CD4-positive, alpha-beta T cell (primary cell): Measurements from ENCODE around the gene NOCT. TPM values are rescaled to one million over a fixed set of nuclear protein-coding genes. Genes with fewer than 3 reads are reported as not detected.

Experiments used
- ATAC-seq: fragments of 200-7000 bp; cut with Tn5 transposase; one replicate; pipeline ENCODE4 v1.10.0; 2022; ENCODE audit warnings: mild to moderate bottlenecking; ENCODE audit not compliant: poor library complexity
- CTCF ChIA-PET: fragments of 350-600 bp; sonication (Branson Sonifier 250); formaldehyde crosslinking; loops from one replicate; lab custom pipeline; 2021; ENCODE audit warnings: antibody characterized with exemption, inconsistent platforms; lab: Charles Lee
- POLR2A ChIA-PET: fragments of 350-600 bp; sonication (Branson Sonifier 250); formaldehyde crosslinking; loops from one replicate; lab custom pipeline; 2021; ENCODE audit warnings: antibody characterized with exemption, inconsistent platforms; lab: Charles Lee
- DNase-seq, 14 experiments: peaks; one replicate each; pipeline ENCODE4 v3.0.0-alpha.2; 2013 to 2020; ENCODE audit warnings: mixed read lengths in 2 of 14
- H3K27ac ChIP-seq, 2 donors: one replicate each; pipeline versions ENCODE4 v1.5.1 to v1.7.0; 2013; ENCODE audit warnings: low read length in 2 of 2, low read depth in 1 of 2, mild to moderate bottlenecking in 1 of 2
- H3K27me3 ChIP-seq, 2 experiments: 1 replicate in 1 of 2; 2 replicates in 1 of 2; pipeline versions ENCODE4 v1.6.1 to v1.7.0; 2013; ENCODE audit warnings: low read length in 2 of 2, control low read depth in 1 of 2, mild to moderate bottlenecking in 1 of 2, moderate library complexity in 1 of 2; ENCODE audit not compliant: insufficient read depth in 2 of 2, control insufficient read depth in 1 of 2
- H3K36me3 ChIP-seq: one replicate; pipeline ENCODE4 v1.6.1; 2013; ENCODE audit warnings: low read length, control low read depth; ENCODE audit not compliant: insufficient read depth
- H3K4me1 ChIP-seq: one replicate; pipeline ENCODE4 v1.6.1; 2013; ENCODE audit warnings: low read length, control low read depth; ENCODE audit not compliant: insufficient read depth
- H3K4me3 ChIP-seq: one replicate; pipeline ENCODE4 v1.5.1; 2013; ENCODE audit warnings: mild to moderate bottlenecking, low read length, moderate library complexity
- H3K9me3 ChIP-seq, 2 experiments: 1 replicate in 1 of 2; 2 replicates in 1 of 2; pipeline versions ENCODE4 v1.6.1 to v1.7.0; 2013; ENCODE audit warnings: low read length in 2 of 2, mild to moderate bottlenecking in 2 of 2, control low read depth in 1 of 2, moderate library complexity in 1 of 2; ENCODE audit not compliant: control insufficient read depth in 1 of 2, insufficient read depth in 1 of 2
- H3K27ac Mint-ChIP-seq: one replicate; pipeline ENCODE4 v1.8.0; 2020; ENCODE audit warnings: mixed read lengths
- H3K27me3 Mint-ChIP-seq: one replicate; pipeline ENCODE4 v1.8.0; 2021; ENCODE audit warnings: mixed read lengths
- H3K36me3 Mint-ChIP-seq: one replicate; pipeline ENCODE4 v1.8.0; 2021; ENCODE audit warnings: low read depth, mixed read lengths
- H3K4me1 Mint-ChIP-seq: one replicate; pipeline ENCODE4 v1.8.0; 2021; ENCODE audit warnings: low read depth, mixed read lengths
- H3K4me3 Mint-ChIP-seq: one replicate; pipeline ENCODE4 v1.8.0; 2020; ENCODE audit warnings: mild to moderate bottlenecking, mixed read lengths
- H3K9me3 Mint-ChIP-seq: one replicate; pipeline ENCODE4 v1.8.0; 2020; ENCODE audit warnings: mixed read lengths
- CTCF ChIP-seq: fragments of 200-600 bp; IDR thresholded peaks from one replicate; pipeline ENCODE4 v1.8.0; 2022; ENCODE audit warnings: antibody characterized with exemption, mild to moderate bottlenecking
- intact Hi-C, 2 experiments: fragments of 100-400 bp; cut with DNase I in 1 of 2; cut with micrococcal nuclease in 1 of 2; formaldehyde crosslinking; loops; one replicate each; pipeline versions ENCODE4 v1.15.1 to v1.9.0; 2023 to 2025; cut with DNase I, micrococcal nuclease
- total RNA-seq, 174 experiments: library from RNA in 2 of 174; stranded (reverse) in 2 of 174; gene quantifications; one replicate each; pipeline ENCODE4 v1.2.3 and lab custom pipeline; 2021 to 2026

The NOCT gene
- total RNA-seq, 2 experiments from 2014 or later, result 13.7 to 15.8 TPM

- ATAC-seq, result no peak
- peaks cover 13% of the 10 kb centered on the region for H3K4me1 ChIP-seq
- no peaks in the 10 kb centered on the region for H3K27me3 ChIP-seq
- no peak overlapping the region for H3K27ac Mint-ChIP-seq
- POLR2A ChIA-PET, result no interaction called here
- no peak for DNase-seq
- H3K9me3 Mint-ChIP-seq, result no peaks in the 10 kb centered on the region
- no peak overlapping the region for H3K27ac ChIP-seq
- peaks cover 0 to 3% of the 10 kb centered on the region in 2 experiments for H3K9me3 ChIP-seq
- no peak overlapping the region for H3K4me3 ChIP-seq
- intact Hi-C loops, result loop anchor here in 1 of 2 experiments (5.0 to 10.0 kb wide), 2 partner anchors 446 to 1513 kb away; partner anchors contain the start of gene ELMOD2
- no peaks in the 10 kb centered on the region for H3K27me3 Mint-ChIP-seq
- CTCF ChIA-PET, result no interaction called here
- H3K4me1 Mint-ChIP-seq, result peaks cover 13% of the 10 kb centered on the region
- H3K36me3 ChIP-seq, result no peaks in the 10 kb centered on the region
- no peak overlapping the region for H3K4me3 Mint-ChIP-seq
- TF ChIP-seq CTCF, result no peak
- H3K36me3 Mint-ChIP-seq, result peaks cover 3% of the 10 kb centered on the region
These were observed 4.2 kb upstream of the NOCT start for GRCh38 chr4:139011225-139011950.

- H3K9me3 ChIP-seq, result no peaks in the 10 kb centered on the region
- peak overlapping the region; percentile 95 for H3K27ac Mint-ChIP-seq
- ChIA-PET CTCF (interaction anchor here (0.8 to 3.4 kb wide), 5 partner anchors 16 to 1509 kb away, joined by 3 to 22 read pairs (median 5); partner anchors contain the start of gene ELMOD2), POLR2A (interaction anchor here (0.6 to 4.3 kb wide), 10 partner anchors 14 to 1359 kb away, joined by 3 to 28 read pairs (median 7); partner anchors contain the start of genes NAA15, RAB33B, SCOC and SETD7)
- H3K9me3 Mint-ChIP-seq, result no peaks in the 10 kb centered on the region
- intact Hi-C loops, result loop anchor here (2.0 to 10.0 kb wide), 6 partner anchors 68 to 1510 kb away; partner anchors contain the start of genes ELMOD2 (in 1 of the 2), NAA15 (in 1 of the 2) and NDUFC1 (in 1 of the 2)
- H3K4me3 ChIP-seq, result peak overlapping the region; percentile 74
- ATAC-seq (peak; percentile 6), DNase-seq (peak in 2 of 14 experiments; percentile 38 to 44)
- H3K27me3 ChIP-seq, result no peaks in the 10 kb centered on the region
- H3K27ac ChIP-seq, result peak overlapping the region; percentile 78 to 87
- H3K27me3 Mint-ChIP-seq, result no peaks in the 10 kb centered on the region
- H3K36me3 Mint-ChIP-seq, result peaks cover 3% of the 10 kb centered on the region
- H3K4me1 Mint-ChIP-seq, result peaks cover 26% of the 10 kb centered on the region
- H3K4me1 ChIP-seq, result peaks cover 20% of the 10 kb centered on the region
- peak overlapping the region; percentile 93 for H3K4me3 Mint-ChIP-seq
- no peaks in the 10 kb centered on the region for H3K36me3 ChIP-seq
- no peak for TF ChIP-seq CTCF
These were observed 961 bp upstream of the NOCT start for GRCh38 chr4:139014371-139015268.

- H3K27ac ChIP-seq, result peak overlapping the region; percentile 50 to 78
- ATAC-seq (peak; percentile 8), DNase-seq (peak in 10 of 14 experiments; percentile 8 to 57 (median 34))
- Mint-ChIP-seq H3K4me1 (peaks cover 26% of the 10 kb centered on the region), H3K27ac (peak overlapping the region; percentile 95), H3K9me3 (no peaks in the 10 kb centered on the region), H3K27me3 (no peaks in the 10 kb centered on the region), H3K36me3 (peaks cover 3% of the 10 kb centered on the region), H3K4me3 (peak overlapping the region; percentile 91)
- peak overlapping the region; percentile 74 for H3K4me3 ChIP-seq
- ChIA-PET POLR2A (interaction anchor here (1.0 to 4.3 kb wide), 9 partner anchors 12 to 1357 kb away, joined by 3 to 28 read pairs (median 8); partner anchors contain the start of genes NAA15, RAB33B, SCOC and SETD7), CTCF (interaction anchor here (0.7 to 3.4 kb wide), 4 partner anchors 15 to 1508 kb away, joined by 4 to 22 read pairs (median 6); partner anchors contain the start of genes ELMOD2 and NAA15)
- H3K4me1 ChIP-seq, result peaks cover 20% of the 10 kb centered on the region
- intact Hi-C loops, result loop anchor here (2.0 to 10.0 kb wide), 5 partner anchors 67 to 1509 kb away; partner anchors contain the start of genes ELMOD2 (in 1 of the 2), NAA15 (in 1 of the 2) and NDUFC1 (in 1 of the 2)
- no peaks in the 10 kb centered on the region for H3K9me3 ChIP-seq
- no peaks in the 10 kb centered on the region for H3K36me3 ChIP-seq
- no peak for TF ChIP-seq CTCF
- H3K27me3 ChIP-seq, result no peaks in the 10 kb centered on the region
These were observed 429 bp downstream of the NOCT start for GRCh38 chr4:139015948-139016471.
